ENCODE results near the gene ZDHHC7. TPM values are rescaled to one million over a fixed set of nuclear protein-coding genes. Genes with fewer than 3 reads are reported as not detected.

Gene ZDHHC7
- total and polyA plus RNA-seq, 9 of the 15 experiments (the other 6 are each of a cell fraction or from before 2014, with no cell fraction given), result 1.7 to 49.7 (median 37.4) TPM

DNA sequence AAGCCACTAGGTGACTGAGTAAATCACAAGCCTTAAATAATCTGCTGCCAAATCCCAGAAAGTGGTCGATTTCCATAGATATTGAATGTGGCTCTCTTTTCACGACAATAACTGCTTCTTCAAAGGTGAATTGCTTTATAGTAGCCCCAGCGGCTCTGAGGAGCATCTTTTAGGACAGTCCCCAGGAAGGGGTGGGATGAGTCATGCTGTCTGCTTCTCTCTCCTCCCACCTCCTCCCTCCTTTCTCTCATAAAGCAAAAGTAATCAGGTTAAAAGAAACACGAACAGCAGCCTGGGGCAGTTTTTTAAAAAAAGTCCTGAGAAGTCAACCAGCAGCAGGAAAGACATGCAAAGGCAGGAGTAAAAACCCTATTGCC lies 18.1 kb upstream of the ZDHHC7 start:
- no peaks in the 10 kb centered on the region for H3K9me1 ChIP-seq (ENCODE audit: control insufficient read depth, insufficient read depth, low read length)
- under 1% methylated on average over 4 of the region's 4 CpGs for WGBS (ENCODE audit: insufficient coverage, low coverage, missing lambda C conversion rate)
- ATAC-seq (peak; percentile 69), DNase-seq (ENCODE audit: extremely low read depth in 1 of 4, low spot score in 3 of 4) (peak; percentile 73 to 80 (median 76)), FAIRE-seq (peak; percentile 81)
- H3K4me2 ChIP-seq (ENCODE audit: insufficient read depth, low read length), result no peak overlapping the region
- H3K4me3 ChIP-seq, result no peak overlapping the region
- intact Hi-C loops (cut with micrococcal nuclease), result loop anchor here (2.0 to 5.0 kb wide), 2 partner anchors 27 to 58 kb away; no protein-coding TSS in a partner anchor
- H4K20me1 ChIP-seq (replicated peaks; ENCODE audit: control insufficient read depth, insufficient read depth, low read length), result no peaks in the 10 kb centered on the region
- no peaks in the 10 kb centered on the region for H3K9me3 ChIP-seq (replicated peaks; ENCODE audit: control insufficient read depth, insufficient read depth, low read depth, low read length)
- CTCF ChIA-PET (ENCODE audit: low intra/inter-chr PET ratio), result no interaction called here
- peaks cover 4% of the 10 kb centered on the region; the same call in 2 of the 3 replicates for H3K79me2 ChIP-seq (ENCODE audit: control insufficient read depth, insufficient read depth, low read length)
- H3K4me1 ChIP-seq (replicated peaks in 1 of 2; ENCODE audit: control insufficient read depth in 2 of 2, insufficient read depth in 2 of 2, low read length in 2 of 2), result peaks cover 33 to 39% of the 10 kb centered on the region in 2 experiments
- H3K27me3 ChIP-seq (ENCODE audit: control insufficient read depth in 2 of 2, insufficient read depth in 2 of 2, low read length in 2 of 2), result no peaks in the 10 kb centered on the region
- in situ Hi-C loops (cut with MboI), result no loop called here
- POLR2A ChIA-PET, result interaction anchor here (1.2 kb wide), 1 partner anchor 11 kb away, joined by 3 read pairs; no protein-coding TSS in a partner anchor
- no peak overlapping the region for H3K27ac ChIP-seq (ENCODE audit: extremely low read depth, low read depth, low read length)
- no peaks in the 10 kb centered on the region; the same call in 2 of the 3 replicates for H3K36me3 ChIP-seq (ENCODE audit: control insufficient read depth, insufficient read depth, low read length)
- BruUV-seq (replicated peaks), result TSS peak; percentile 54
- no peak overlapping the region for H2AFZ ChIP-seq (ENCODE audit: low read depth, low read length)
- H3K9ac ChIP-seq (ENCODE audit: insufficient read depth in 1 of 2, low read depth in 2 of 2, low read length in 2 of 2), result no peak overlapping the region
- TF ChIP-seq TCF3 (CRISPR knock-in tag; IDR thresholded peaks at IDR 0.05) (no peak), DPF2 (IDR thresholded peaks at IDR 0.05) (peak; percentile 73), CTBP1 (IDR thresholded peaks at IDR 0.05; ENCODE audit: borderline replicate concordance) (peak; percentile 84), ARID1B (IDR thresholded peaks at IDR 0.05) (0 out of 2 replicates have a peak, but pooled peaks have one; percentile 27), MYC (IDR thresholded peaks at IDR 0.05; ENCODE audit: low read depth, low read length) (peak; percentile 23; the same call in 1 of the 2 replicates), MYC (CRISPR knock-in tag; IDR thresholded peaks at IDR 0.05; ENCODE audit: borderline replicate concordance, low read depth) (no peak), ZEB2 (IDR thresholded peaks at IDR 0.05) (peak; percentile 79), FOS (IDR thresholded peaks at IDR 0.05; ENCODE audit: extremely low read depth, insufficient read length) (peak; percentile 49), NFE2 (IDR thresholded peaks at IDR 0.05; ENCODE audit: low read depth) (peak; percentile 49; the same call in 1 of the 2 replicates), RCOR1 (IDR thresholded peaks at IDR 0.05; ENCODE audit: borderline replicate concordance in 1 of 2, low read depth in 2 of 2, low read length in 2 of 2) (peak in 1 of 2 experiments; percentile 88; a peak in 2 of 4 replicates), MAFF (IDR thresholded peaks at IDR 0.05; ENCODE audit: low read length) (0 out of 2 replicates have a peak, but pooled peaks have one; percentile 6), SMARCA4 (IDR thresholded peaks at IDR 0.05) (peak; percentile 38; the same call in 1 of the 2 replicates), SMARCE1 (IDR thresholded peaks at IDR 0.05) (peak; percentile 46)
- TF ChIP-seq, protein P1, sequence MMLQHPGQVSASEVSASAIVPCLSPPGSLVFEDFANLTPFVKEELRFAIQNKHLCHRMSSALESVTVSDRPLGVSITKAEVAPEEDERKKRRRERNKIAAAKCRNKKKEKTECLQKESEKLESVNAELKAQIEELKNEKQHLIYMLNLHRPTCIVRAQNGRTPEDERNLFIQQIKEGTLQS (IDR thresholded peaks at IDR 0.05), result peak; percentile 94
- TF ChIP-seq, protein P1 (CRISPR knock-in tag; conservative IDR thresholded peaks at IDR 0.05), result 0 out of 2 replicates have a peak, but pooled peaks have one; percentile 37
- TF ChIP-seq, protein P2, sequence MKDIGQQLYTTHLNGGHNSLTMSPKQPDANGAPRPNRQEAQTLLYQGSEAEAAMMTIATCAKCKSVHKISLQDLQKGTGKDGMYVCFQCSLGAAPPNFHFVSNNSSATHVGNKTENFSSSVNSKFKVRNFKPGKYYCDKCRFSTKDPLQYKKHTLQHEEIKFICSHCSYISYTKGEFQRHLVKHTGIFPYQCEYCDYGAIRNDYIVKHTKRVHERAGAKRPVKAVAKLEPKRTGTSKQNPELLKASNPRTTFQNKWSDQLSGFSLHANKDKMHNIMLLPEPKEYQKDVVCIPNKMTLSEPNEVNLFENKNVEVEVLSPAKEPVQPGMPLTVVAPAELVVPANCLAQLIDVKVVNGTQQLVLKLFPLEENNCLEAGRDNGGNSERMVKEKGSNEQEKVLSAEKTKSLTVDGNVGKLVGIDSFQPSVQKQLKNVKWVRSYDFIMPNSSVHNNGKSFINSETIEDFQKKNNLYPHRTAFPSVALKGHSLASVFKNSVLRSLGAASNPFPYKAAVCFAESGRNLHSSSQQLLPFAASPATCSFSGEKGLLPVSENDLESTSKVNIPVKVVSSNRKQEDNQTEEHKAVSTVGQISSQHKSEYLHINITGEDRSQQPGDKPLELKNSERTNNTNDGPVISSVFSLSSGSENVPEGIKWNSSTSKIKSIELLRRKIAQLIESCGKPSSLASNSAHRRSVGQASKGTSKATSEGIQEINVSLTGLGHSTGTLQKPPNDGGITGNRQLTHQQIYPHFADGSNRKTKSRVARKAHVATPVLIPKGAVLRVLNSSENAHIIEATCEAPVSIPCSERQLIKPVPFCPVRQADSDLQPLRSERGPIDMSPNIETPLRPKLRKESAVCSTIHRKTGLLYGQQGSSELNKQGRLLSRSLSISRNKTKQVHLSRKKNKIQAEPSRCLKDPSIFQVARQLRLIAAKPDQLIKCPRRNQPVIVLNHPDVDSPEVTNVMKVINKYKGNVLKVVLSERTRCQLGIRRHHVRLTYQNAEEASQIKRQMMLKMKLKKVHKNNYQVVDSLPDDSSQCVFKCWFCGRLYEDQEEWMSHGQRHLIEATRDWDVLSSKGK (CRISPR knock-in tag; IDR thresholded peaks at IDR 0.05), result no peak
- TF ChIP-seq, protein P3, sequence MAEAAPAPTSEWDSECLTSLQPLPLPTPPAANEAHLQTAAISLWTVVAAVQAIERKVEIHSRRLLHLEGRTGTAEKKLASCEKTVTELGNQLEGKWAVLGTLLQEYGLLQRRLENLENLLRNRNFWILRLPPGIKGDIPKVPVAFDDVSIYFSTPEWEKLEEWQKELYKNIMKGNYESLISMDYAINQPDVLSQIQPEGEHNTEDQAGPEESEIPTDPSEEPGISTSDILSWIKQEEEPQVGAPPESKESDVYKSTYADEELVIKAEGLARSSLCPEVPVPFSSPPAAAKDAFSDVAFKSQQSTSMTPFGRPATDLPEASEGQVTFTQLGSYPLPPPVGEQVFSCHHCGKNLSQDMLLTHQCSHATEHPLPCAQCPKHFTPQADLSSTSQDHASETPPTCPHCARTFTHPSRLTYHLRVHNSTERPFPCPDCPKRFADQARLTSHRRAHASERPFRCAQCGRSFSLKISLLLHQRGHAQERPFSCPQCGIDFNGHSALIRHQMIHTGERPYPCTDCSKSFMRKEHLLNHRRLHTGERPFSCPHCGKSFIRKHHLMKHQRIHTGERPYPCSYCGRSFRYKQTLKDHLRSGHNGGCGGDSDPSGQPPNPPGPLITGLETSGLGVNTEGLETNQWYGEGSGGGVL (CRISPR knock-in tag; IDR thresholded peaks at IDR 0.05), result no peak

Measured in K562 (cell line).